OCI-LY7 (cell line): ENCODE results near the gene DNAI7. TPM values are rescaled to one million over a fixed set of nuclear protein-coding genes. Genes with fewer than 3 reads are reported as not detected.

ENCODE experiments used
- BruUV-seq: library from RNA; stranded (reverse); fragments of 400-500 nt; replicated peaks from 2 replicates; lab custom pipeline; 2021; lab: Mats Ljungman, UMichigan
- CTCF ChIA-PET: fragments of 300-600 bp; sonication (Branson Sonifier 250); formaldehyde crosslinking; loops from one replicate; lab custom pipeline; 2022; ENCODE audit warnings: antibody characterized with exemption; ENCODE audit not compliant: unreplicated experiment; lab: Charles Lee
- POLR2A ChIA-PET: fragments of 300-600 bp; sonication (Branson Sonifier 250); formaldehyde crosslinking; loops from one replicate; lab custom pipeline; 2022; ENCODE audit warnings: antibody characterized with exemption; lab: Charles Lee
- DNase-seq: peaks from one replicate; pipeline ENCODE4 v3.0.0-alpha.2; 2015; ENCODE audit warnings: low spot score
- H2AFZ ChIP-seq: fragments of 200-600 bp; sonication (generic), shearing (Covaris generic); 2 replicates; pipeline ENCODE4 v1.6.1; 2014; ENCODE audit warnings: mild to moderate bottlenecking, antibody characterized with exemption, low read length, moderate library complexity
- H3K27ac ChIP-seq: fragments of 200-600 bp; sonication (generic); 2 replicates; pipeline ENCODE4 v1.5.1; 2014; ENCODE audit warnings: mixed run types, low read depth, mild to moderate bottlenecking, moderate library complexity, low read length, inconsistent platforms; ENCODE audit not compliant: poor library complexity, severe bottlenecking
- H3K36me3 ChIP-seq: fragments of 200-600 bp; sonication (generic); 2 replicates; pipeline ENCODE4 v1.6.1; 2014; ENCODE audit warnings: mild to moderate bottlenecking, antibody characterized with exemption, low read length, moderate library complexity, mixed read lengths; ENCODE audit not compliant: insufficient read depth
- H3K4me1 ChIP-seq: fragments of 200-600 bp; sonication (generic); 2 replicates; pipeline ENCODE4 v1.5.1; 2014; ENCODE audit warnings: mild to moderate bottlenecking, low read length; ENCODE audit not compliant: insufficient read depth, poor library complexity, severe bottlenecking
- H3K4me2 ChIP-seq: fragments of 200-600 bp; sonication (generic); 2 replicates; pipeline ENCODE4 v1.6.1; 2014; ENCODE audit warnings: mild to moderate bottlenecking, low read length
- H3K4me3 ChIP-seq: fragments of 200-600 bp; sonication (generic); 2 replicates; pipeline ENCODE4 v1.5.1; 2014; ENCODE audit warnings: mild to moderate bottlenecking, low read depth, low read length; ENCODE audit not compliant: poor library complexity, severe bottlenecking
- H3K79me2 ChIP-seq: fragments of 200-600 bp; sonication (generic); 2 replicates; pipeline ENCODE4 v1.6.1; 2016; ENCODE audit warnings: low read depth, mild to moderate bottlenecking, low read length, moderate library complexity, mixed read lengths; ENCODE audit not compliant: insufficient read depth
- H3K9me2 ChIP-seq: fragments of 200-600 bp; sonication (generic); 2 replicates; pipeline ENCODE4 v1.6.1; 2016; ENCODE audit warnings: mild to moderate bottlenecking, low read length, mixed read lengths; ENCODE audit not compliant: insufficient read depth
- H3K9me3 ChIP-seq: fragments of 200-600 bp; sonication (generic); 2 replicates; pipeline ENCODE4 v1.6.1; 2014; ENCODE audit warnings: mild to moderate bottlenecking, mixed run types, low read length, mixed read lengths
- H4K20me1 ChIP-seq: fragments of 200-600 bp; sonication (generic); 2 replicates; pipeline ENCODE4 v1.6.1; 2014; ENCODE audit warnings: mild to moderate bottlenecking, antibody characterized with exemption, low read length, moderate library complexity, mixed read lengths; ENCODE audit not compliant: insufficient read depth
- CTCF ChIP-seq: fragments of 200-600 bp; sonication (generic); conservative IDR thresholded peaks from 2 replicates; pipeline ENCODE4 v1.5.1; 2014; ENCODE audit warnings: mild to moderate bottlenecking, antibody characterized with exemption, low read length, moderate library complexity, mixed read lengths
- EZH2phosphoT487 ChIP-seq: fragments of 200-600 bp; sonication (generic); IDR thresholded peaks from 2 replicates; pipeline ENCODE4 v1.6.1; 2018; ENCODE audit warnings: low read depth, borderline replicate concordance, mild to moderate bottlenecking, mixed run types, antibody characterized with exemption, low read length, moderate library complexity, mixed read lengths
- intact Hi-C: fragments of 100-400 bp; cut with micrococcal nuclease; formaldehyde crosslinking; loops from one replicate; pipeline ENCODE4 v1.10.0; 2022; ENCODE audit not compliant: unreplicated experiment
- total RNA-seq, 2 experiments: library from RNA; depleted of rRNA in 1 of 2; stranded (reverse); fragments of >200 nt in 1 of 2; shearing (Covaris generic) in 1 of 2; gene quantifications; 2 replicates each; pipeline ENCODE4 v1.2.3, GENCODE V29; 2014 to 2022

DNAI7 gene
- total RNA-seq, 2 experiments from 2014 or later = not detected

DNA sequence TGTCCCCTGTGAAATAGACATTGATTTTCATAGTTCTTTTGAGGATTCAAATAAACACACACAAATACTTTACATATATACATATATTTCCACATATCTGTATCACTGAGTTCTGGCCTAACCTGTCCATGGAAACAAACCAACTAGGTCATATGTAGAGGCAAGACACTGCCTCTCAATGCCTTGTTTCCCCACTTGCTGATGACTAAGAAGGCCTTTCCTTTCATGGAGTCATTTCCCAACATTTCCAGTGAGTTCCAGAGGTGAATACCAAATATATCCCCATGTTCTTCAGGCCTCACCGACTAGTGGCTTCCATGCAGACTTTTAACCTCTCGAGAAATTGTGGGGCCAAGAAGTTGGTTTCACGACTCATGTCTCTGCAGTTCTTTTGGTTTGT is 120.8 kb downstream of the DNAI7 start:
- H3K9me3 ChIP-seq = 0 out of 2 replicates have a peak, but pooled peaks cover under 1% of the 10 kb centered on the region
- no peak overlapping the region for H3K4me3 ChIP-seq
- peaks cover 97% of the 10 kb centered on the region for H3K36me3 ChIP-seq
- TF ChIP-seq CTCF (no peak), EZH2phosphoT487 (no peak)
- no peak for DNase-seq
- no peak overlapping the region for H3K4me2 ChIP-seq
- POLR2A ChIA-PET = interaction anchor here (5.1 kb wide), 1 partner anchor 13 kb away, joined by 24 read pairs; no protein-coding TSS in a partner anchor
- H4K20me1 ChIP-seq = peaks cover 11% of the 10 kb centered on the region; the same call in 1 of the 2 replicates
- intact Hi-C loops = loop anchor here (5.0 kb wide), 1 partner anchor 33 kb away; no protein-coding TSS in a partner anchor
- peaks cover 3% of the 10 kb centered on the region for H3K4me1 ChIP-seq
- CTCF ChIA-PET = no interaction called here
- H3K27ac ChIP-seq = no peak overlapping the region
- no peak overlapping the region for H2AFZ ChIP-seq
- no peaks in the 10 kb centered on the region for H3K9me2 ChIP-seq
- BruUV-seq = no TSS peak
- peaks cover 97% of the 10 kb centered on the region for H3K79me2 ChIP-seq

DNA sequence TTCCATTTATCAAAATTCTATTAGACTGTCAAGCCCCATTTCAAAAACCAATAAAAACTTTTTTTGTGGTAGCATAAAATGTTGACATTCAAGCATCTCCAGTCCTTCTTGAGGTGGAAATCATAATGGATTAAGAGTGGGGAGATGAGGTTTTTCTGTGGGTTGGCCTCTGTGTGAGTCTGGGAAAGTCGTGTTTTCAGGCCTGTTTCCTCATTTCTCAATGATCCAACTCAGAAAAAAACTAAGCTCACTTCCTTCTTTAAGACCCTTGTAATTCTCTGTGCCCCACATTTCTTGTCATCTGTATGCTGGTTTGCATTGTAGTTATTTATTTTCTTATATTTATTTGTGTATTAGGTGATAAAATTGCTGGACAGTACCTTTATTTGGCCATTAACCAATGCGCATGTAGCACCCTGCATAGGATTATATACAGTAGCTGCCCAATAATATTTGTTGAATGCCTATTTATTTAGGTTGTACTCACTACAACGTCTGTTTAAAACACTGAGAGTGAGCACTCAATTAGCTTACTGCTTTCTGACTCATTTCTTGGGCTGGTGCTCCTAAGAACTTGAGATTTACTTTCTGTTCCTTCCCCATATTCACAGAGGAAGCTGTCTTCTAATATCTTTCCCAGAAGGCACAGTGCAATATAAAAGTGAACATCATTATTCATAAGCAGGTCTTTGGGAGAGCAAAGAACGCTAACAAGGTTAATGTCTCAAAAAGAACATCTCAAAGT is 121.9 kb downstream of the DNAI7 start:
- Histone ChIP-seq H3K27ac (no peak overlapping the region), H4K20me1 (peaks cover 14% of the 10 kb centered on the region; the same call in 1 of the 2 replicates), H3K4me2 (no peak overlapping the region), H3K9me2 (no peaks in the 10 kb centered on the region), H3K36me3 (peaks cover 97% of the 10 kb centered on the region), H3K4me1 (peaks cover 12% of the 10 kb centered on the region), H3K9me3 (no peaks in the 10 kb centered on the region), H2AFZ (no peak overlapping the region), H3K4me3 (no peak overlapping the region), H3K79me2 (peaks cover 97% of the 10 kb centered on the region)
- POLR2A ChIA-PET = interaction anchor here (0.5 to 5.1 kb wide), 7 partner anchors 10 to 75 kb away, joined by 3 to 24 read pairs (median 4); no protein-coding TSS in a partner anchor
- intact Hi-C loops = loop anchor here (5.0 kb wide), 1 partner anchor 34 kb away; no protein-coding TSS in a partner anchor
- CTCF ChIA-PET = no interaction called here
- DNase-seq = no peak
- no TSS peak for BruUV-seq
- TF ChIP-seq EZH2phosphoT487 (no peak), CTCF (no peak)
